CD4-positive, alpha-beta T cell (primary cell): ENCODE results near the gene CCL13. TPM values are rescaled to one million over a fixed set of nuclear protein-coding genes. Genes with fewer than 3 reads are reported as not detected.

Source experiments
- ATAC-seq: fragments of 200-7000 bp; cut with Tn5 transposase; one replicate; pipeline ENCODE4 v1.10.0; 2022; ENCODE audit warnings: mild to moderate bottlenecking; ENCODE audit not compliant: poor library complexity
- CTCF ChIA-PET: fragments of 350-600 bp; sonication (Branson Sonifier 250); formaldehyde crosslinking; loops from one replicate; lab custom pipeline; 2021; ENCODE audit warnings: antibody characterized with exemption, inconsistent platforms; lab: Charles Lee
- POLR2A ChIA-PET: fragments of 350-600 bp; sonication (Branson Sonifier 250); formaldehyde crosslinking; loops from one replicate; lab custom pipeline; 2021; ENCODE audit warnings: antibody characterized with exemption, inconsistent platforms; lab: Charles Lee
- DNase-seq, 14 experiments: peaks; one replicate each; pipeline ENCODE4 v3.0.0-alpha.2; 2013 to 2020; ENCODE audit warnings: mixed read lengths in 2 of 14
- H3K27ac ChIP-seq, 2 donors: one replicate each; pipeline versions ENCODE4 v1.5.1 to v1.7.0; 2013; ENCODE audit warnings: low read length in 2 of 2, low read depth in 1 of 2, mild to moderate bottlenecking in 1 of 2
- H3K27me3 ChIP-seq, 2 experiments: 1 replicate in 1 of 2; 2 replicates in 1 of 2; pipeline versions ENCODE4 v1.6.1 to v1.7.0; 2013; ENCODE audit warnings: low read length in 2 of 2, control low read depth in 1 of 2, mild to moderate bottlenecking in 1 of 2, moderate library complexity in 1 of 2; ENCODE audit not compliant: insufficient read depth in 2 of 2, control insufficient read depth in 1 of 2
- H3K36me3 ChIP-seq: one replicate; pipeline ENCODE4 v1.6.1; 2013; ENCODE audit warnings: low read length, control low read depth; ENCODE audit not compliant: insufficient read depth
- H3K4me1 ChIP-seq: one replicate; pipeline ENCODE4 v1.6.1; 2013; ENCODE audit warnings: low read length, control low read depth; ENCODE audit not compliant: insufficient read depth
- H3K4me3 ChIP-seq: one replicate; pipeline ENCODE4 v1.5.1; 2013; ENCODE audit warnings: mild to moderate bottlenecking, low read length, moderate library complexity
- H3K9me3 ChIP-seq, 2 experiments: 1 replicate in 1 of 2; 2 replicates in 1 of 2; pipeline versions ENCODE4 v1.6.1 to v1.7.0; 2013; ENCODE audit warnings: low read length in 2 of 2, mild to moderate bottlenecking in 2 of 2, control low read depth in 1 of 2, moderate library complexity in 1 of 2; ENCODE audit not compliant: control insufficient read depth in 1 of 2, insufficient read depth in 1 of 2
- H3K27ac Mint-ChIP-seq: one replicate; pipeline ENCODE4 v1.8.0; 2020; ENCODE audit warnings: mixed read lengths
- H3K27me3 Mint-ChIP-seq: one replicate; pipeline ENCODE4 v1.8.0; 2021; ENCODE audit warnings: mixed read lengths
- H3K36me3 Mint-ChIP-seq: one replicate; pipeline ENCODE4 v1.8.0; 2021; ENCODE audit warnings: low read depth, mixed read lengths
- H3K4me1 Mint-ChIP-seq: one replicate; pipeline ENCODE4 v1.8.0; 2021; ENCODE audit warnings: low read depth, mixed read lengths
- H3K4me3 Mint-ChIP-seq: one replicate; pipeline ENCODE4 v1.8.0; 2020; ENCODE audit warnings: mild to moderate bottlenecking, mixed read lengths
- H3K9me3 Mint-ChIP-seq: one replicate; pipeline ENCODE4 v1.8.0; 2020; ENCODE audit warnings: mixed read lengths
- intact Hi-C, 2 experiments: fragments of 100-400 bp; cut with DNase I in 1 of 2; cut with micrococcal nuclease in 1 of 2; formaldehyde crosslinking; loops; one replicate each; pipeline versions ENCODE4 v1.15.1 to v1.9.0; 2023 to 2025; cut with DNase I, micrococcal nuclease
- total RNA-seq, 174 experiments: library from RNA in 2 of 174; stranded (reverse) in 2 of 174; gene quantifications; one replicate each; pipeline ENCODE4 v1.2.3 and lab custom pipeline; 2021 to 2026
- TF ChIP-seq, protein P1 (sequence below): fragments of 200-600 bp; IDR thresholded peaks from one replicate; pipeline ENCODE4 v1.8.0; 2022; ENCODE audit warnings: antibody characterized with exemption, mild to moderate bottlenecking

CCL13 gene
- total RNA-seq, 2 experiments from 2014 or later: not detected

GRCh38 chr17:34365340-34365739 is 9.1 kb downstream of the CCL13 start:
- Mint-ChIP-seq H3K36me3 (no peaks in the 10 kb centered on the region), H3K27me3 (peaks cover 5% of the 10 kb centered on the region), H3K4me3 (no peak overlapping the region), H3K27ac (no peak overlapping the region), H3K4me1 (peaks cover 9% of the 10 kb centered on the region), H3K9me3 (no peaks in the 10 kb centered on the region)
- no peaks in the 10 kb centered on the region for H3K36me3 ChIP-seq
- DNase-seq: no peak
- no peaks in the 10 kb centered on the region for H3K27me3 ChIP-seq
- ATAC-seq: no peak
- H3K4me1 ChIP-seq: peaks cover 2% of the 10 kb centered on the region
- no peak overlapping the region for H3K27ac ChIP-seq
- H3K9me3 ChIP-seq: no peaks in the 10 kb centered on the region
- ChIA-PET POLR2A (no interaction called here), CTCF (no interaction called here)
- no peak overlapping the region for H3K4me3 ChIP-seq
- TF ChIP-seq, protein P1, sequence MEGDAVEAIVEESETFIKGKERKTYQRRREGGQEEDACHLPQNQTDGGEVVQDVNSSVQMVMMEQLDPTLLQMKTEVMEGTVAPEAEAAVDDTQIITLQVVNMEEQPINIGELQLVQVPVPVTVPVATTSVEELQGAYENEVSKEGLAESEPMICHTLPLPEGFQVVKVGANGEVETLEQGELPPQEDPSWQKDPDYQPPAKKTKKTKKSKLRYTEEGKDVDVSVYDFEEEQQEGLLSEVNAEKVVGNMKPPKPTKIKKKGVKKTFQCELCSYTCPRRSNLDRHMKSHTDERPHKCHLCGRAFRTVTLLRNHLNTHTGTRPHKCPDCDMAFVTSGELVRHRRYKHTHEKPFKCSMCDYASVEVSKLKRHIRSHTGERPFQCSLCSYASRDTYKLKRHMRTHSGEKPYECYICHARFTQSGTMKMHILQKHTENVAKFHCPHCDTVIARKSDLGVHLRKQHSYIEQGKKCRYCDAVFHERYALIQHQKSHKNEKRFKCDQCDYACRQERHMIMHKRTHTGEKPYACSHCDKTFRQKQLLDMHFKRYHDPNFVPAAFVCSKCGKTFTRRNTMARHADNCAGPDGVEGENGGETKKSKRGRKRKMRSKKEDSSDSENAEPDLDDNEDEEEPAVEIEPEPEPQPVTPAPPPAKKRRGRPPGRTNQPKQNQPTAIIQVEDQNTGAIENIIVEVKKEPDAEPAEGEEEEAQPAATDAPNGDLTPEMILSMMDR: no peak
- intact Hi-C loops: no loop called here

GRCh38 chr17:34366010-34366409 is 9.7 kb downstream of the CCL13 start:
- no peak overlapping the region for H3K27ac ChIP-seq
- no peak overlapping the region for H3K4me3 ChIP-seq

DNA sequence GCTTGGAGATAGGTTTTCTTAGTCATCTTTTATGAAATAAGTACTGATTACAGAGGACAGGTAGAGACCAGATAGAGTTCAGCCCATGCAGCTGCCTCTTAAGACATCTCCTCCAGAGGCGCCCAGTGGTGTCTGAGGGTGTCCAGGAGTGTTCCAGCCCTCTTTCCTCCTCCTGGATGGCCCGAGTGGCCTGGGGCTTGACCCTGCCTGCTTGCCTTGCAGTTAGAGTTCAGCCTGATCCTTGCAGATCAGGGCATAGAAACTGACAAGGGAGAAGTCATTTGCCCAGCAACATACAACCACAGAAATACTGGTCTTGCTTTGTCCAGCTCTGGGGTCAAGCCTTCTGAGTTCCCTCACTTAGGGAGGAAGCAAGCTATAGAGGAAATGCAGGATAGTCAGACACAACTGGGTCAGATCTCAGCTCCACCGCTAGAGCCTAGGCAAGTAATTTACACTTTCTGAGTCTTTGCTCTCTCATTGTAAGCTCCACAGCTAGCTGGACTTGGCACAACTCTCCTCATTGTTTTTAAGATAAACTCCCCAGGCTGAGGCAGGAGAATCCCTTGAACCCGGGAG is 10.3 kb downstream of the CCL13 start:
- DNase-seq (no peak), ATAC-seq (no peak)
- Mint-ChIP-seq H3K4me1 (peaks cover 9% of the 10 kb centered on the region), H3K27ac (no peak overlapping the region), H3K4me3 (no peak overlapping the region), H3K27me3 (peaks cover 5% of the 10 kb centered on the region), H3K9me3 (no peaks in the 10 kb centered on the region), H3K36me3 (no peaks in the 10 kb centered on the region)
- no peaks in the 10 kb centered on the region for H3K9me3 ChIP-seq
- H3K27me3 ChIP-seq: no peaks in the 10 kb centered on the region
- TF ChIP-seq, protein P1: no peak
- POLR2A ChIA-PET: no interaction called here
- no peaks in the 10 kb centered on the region for H3K36me3 ChIP-seq
- H3K4me1 ChIP-seq: peaks cover 2% of the 10 kb centered on the region
- H3K27ac ChIP-seq: no peak overlapping the region
- CTCF ChIA-PET: no interaction called here
- intact Hi-C loops: no loop called here
- no peak overlapping the region for H3K4me3 ChIP-seq

More at GRCh38 chr17:34366010-34366409, 9.7 kb downstream of the CCL13 start:
- no peak overlapping the region for H3K27ac Mint-ChIP-seq
- no peak overlapping the region for H3K4me3 Mint-ChIP-seq
- TF ChIP-seq, protein P1: no peak
- DNase-seq (peak in 2 of 14 experiments; percentile 31 to 39), ATAC-seq (no peak)
- Histone ChIP-seq H3K36me3 (no peaks in the 10 kb centered on the region), H3K4me1 (peaks cover 2% of the 10 kb centered on the region), H3K27me3 (no peaks in the 10 kb centered on the region), H3K9me3 (no peaks in the 10 kb centered on the region)
- H3K27me3 Mint-ChIP-seq: peaks cover 5% of the 10 kb centered on the region
- ChIA-PET POLR2A (no interaction called here), CTCF (no interaction called here)
- intact Hi-C loops: no loop called here
- no peaks in the 10 kb centered on the region for H3K9me3 Mint-ChIP-seq
- no peaks in the 10 kb centered on the region for H3K36me3 Mint-ChIP-seq
- peaks cover 9% of the 10 kb centered on the region for H3K4me1 Mint-ChIP-seq
